NCI-H748 (cell line): ENCODE data around the gene KDM4D.
"Not testable (repeated sequence)": the region's sequence is repeated elsewhere in the genome, so short reads cannot be mapped to it uniquely, and the experiment has no call there.

Source experiments
- DNase-seq: peaks from one replicate; lab custom pipeline; 2025; ENCODE audit not compliant: unreplicated experiment; lab: John Stamatoyannopoulos, UW

KDM4D gene

DNA sequence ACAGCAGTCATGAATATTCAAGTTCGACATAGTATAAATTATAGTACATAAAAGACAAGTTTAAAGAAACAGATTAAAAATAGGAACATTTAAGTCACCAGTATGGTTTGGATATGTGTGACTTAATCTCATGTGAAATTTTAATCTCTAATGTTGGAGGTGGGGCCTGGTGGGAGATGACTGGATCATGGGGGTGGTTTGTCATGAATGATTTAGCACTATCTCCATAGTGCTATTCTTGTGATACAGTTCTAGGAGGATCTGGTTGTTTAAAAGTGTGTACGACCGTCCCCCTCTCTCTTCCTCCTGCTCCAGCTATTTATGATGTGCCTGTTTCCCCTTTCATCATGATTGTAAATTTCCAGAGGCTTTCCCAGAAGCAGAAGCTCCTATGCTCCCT is 54.8 kb downstream of the KDM4D start:
- DNase-seq, result no peak

DNA sequence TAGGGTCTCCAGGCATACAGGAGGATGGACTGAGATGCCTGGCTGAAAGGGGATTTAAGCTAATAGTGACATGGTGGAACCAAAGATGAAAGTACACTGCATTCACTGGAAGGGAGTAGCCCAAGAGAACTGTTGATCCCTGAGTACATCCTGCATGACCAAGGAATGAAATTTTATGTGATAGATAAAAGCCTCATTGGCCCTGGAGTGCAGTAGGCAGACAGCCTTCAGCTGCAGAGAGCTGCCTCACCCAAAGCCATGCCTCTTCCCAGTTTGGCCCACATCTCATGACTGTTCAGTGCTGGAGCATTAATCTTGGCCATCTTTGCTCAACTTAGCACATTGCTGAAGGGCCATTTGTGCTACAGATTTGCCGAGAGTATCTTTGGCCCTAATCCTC is 59.5 kb downstream of the KDM4D start:
- no peak for DNase-seq

DNA sequence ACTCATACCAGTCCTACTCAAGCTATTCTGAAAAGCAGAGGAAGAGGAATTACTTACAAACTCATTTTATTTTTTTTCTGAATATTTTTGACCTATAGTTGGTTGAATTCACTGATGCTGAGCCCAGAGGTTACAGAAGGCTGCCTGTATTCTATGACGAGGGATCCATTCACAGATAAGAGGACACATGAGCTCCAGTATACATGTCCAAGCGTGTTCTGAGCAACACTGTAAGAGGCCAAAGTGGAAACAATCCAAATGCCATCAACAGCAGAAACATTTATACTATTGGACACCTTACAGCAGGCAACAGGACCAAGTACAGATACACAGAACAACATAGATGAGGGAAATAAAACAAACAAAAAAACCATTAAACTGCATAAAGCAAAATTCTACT is 61.8 kb downstream of the KDM4D start:
- no peak for DNase-seq

DNA sequence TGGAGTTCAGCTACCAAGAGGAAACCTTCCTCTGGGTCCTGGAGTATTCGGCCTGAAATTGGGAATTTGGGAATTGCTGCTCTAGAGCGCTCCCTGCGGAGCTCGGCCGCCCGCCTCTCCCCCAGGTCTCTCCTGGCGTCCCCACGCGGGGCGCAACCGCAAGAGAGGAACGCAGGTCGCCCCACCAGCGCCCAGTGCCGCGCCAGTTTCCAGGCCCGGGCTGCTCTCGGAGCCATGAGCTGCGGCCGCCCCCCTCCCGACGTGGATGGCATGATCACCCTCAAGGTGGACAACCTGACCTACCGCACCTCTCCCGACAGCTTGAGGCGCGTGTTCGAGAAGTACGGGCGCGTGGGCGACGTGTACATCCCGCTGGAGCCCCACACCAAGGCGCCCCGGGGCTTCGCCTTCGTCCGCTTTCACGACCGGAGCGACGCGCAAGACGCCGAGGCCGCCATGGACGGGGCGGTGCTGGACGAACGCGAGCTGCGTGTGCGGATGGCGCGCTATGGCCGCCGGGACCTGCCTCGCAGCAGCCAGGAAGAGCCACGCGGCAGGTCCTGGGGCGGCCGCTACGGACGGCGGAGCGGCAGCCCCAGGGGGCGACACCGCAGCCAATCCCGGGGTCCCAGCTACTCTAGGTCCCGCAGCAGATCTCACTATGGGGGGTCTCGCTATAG is 64.0 kb downstream of the KDM4D start:
- not testable (repeated sequence) for DNase-seq

DNA sequence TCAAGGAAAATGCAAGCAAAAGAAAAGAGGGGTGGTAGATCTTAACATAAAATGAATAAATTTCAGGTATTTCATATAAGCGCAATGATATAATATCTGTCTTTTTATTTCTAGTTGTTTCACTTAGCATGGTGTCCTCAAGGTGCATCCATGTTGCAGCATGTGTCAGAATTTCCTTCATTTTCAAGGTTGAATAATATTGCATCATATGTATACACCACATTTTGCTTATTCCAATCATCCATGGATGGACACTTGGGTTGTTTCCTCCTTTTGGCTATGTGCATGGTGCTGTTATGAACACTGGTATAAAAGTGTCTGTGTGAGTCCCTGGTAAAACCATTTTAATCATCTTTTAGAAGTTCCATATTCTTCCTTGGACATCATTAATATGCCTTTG is 68.7 kb downstream of the KDM4D start:
- no peak for DNase-seq

DNA sequence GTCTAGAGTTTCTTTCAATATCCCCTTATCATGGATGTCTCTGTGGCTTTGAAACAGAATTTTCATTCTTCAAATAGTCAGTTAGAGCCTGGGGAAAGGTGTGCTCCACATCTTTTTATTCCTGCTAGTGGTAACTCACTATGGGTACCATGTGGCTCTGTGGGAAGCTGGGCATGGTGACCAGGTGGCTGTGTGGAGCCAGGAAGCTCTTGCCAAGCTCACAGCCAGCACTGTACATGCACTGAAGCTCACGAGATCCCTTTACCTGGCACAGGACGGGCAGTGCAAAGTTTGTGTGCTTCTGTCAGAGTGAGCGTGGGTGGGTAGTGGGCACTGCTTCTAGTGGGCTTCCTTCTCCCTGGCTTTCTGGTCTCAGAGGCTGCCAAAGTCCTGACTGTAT is 69.4 kb downstream of the KDM4D start:
- no peak for DNase-seq

DNA sequence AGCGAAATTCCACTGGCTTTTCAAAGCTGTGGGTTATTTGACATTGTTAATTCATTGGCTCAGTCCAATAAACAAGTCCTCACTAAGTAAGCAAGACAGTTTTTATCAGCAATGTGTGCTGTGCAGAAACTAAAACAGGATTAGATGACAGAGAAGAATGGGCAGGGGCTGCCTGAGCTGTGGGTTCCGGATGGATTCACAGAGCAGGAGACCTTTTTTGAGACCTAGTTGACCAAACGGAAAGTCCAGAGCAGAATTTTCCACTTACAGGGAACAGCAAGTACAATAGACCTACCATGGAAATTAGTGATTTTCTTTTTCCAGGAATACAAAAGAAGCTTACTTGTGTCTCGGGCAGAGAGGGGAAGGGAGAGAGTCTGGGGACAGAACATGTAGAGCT is 70.5 kb downstream of the KDM4D start:
- DNase-seq, result no peak

DNA sequence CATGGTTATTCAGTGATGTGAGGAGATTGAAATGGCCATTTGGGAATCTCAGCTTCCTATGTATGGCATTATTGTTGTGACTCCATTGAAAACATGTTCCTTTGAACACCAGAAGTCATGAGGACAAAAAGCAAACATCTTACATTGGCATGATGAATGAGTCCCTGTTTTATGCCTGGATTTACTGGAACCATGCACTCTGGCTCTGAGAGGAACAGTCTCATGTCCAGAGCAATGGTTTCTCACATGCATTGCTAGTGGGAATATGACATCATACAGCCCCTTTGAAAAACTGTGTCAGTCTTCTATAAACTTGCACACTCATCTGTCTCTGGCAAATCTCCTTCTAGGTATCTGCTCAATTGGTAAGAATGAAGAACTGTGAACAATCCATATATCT is 72.3 kb downstream of the KDM4D start:
- DNase-seq, result no peak
